ENCODE measurements around the gene CD44.

CD44 gene

DNA sequence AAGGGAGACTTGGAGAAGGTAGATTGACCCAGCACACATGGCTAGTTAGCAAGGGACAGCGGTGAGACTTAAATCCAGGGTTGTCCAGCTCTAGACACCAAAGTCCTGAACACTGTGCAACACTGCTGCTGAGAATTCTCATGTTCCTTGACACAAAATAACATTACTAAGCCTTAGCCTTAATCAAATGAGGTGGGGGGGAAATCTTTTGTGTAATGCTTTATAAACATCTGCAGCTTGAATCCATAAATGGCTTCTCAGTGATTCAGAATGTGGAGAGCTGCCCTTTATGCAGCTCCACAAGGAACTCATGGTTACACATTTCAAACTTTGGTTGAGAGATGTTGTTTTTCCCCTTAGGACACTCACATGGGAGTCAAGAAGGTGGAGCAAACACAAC, 80.0 kb downstream of the CD44 start:
- no peak overlapping the region for H3K27ac ChIP-seq (ENCODE audit: low read length)
- no peaks in the 10 kb centered on the region for H3K79me2 ChIP-seq (ENCODE audit: insufficient read depth, low read length)
- no peak overlapping the region for H3K4me3 ChIP-seq (ENCODE audit: low read depth in 1 of 2, low read length in 2 of 2)
- H3K36me3 ChIP-seq (ENCODE audit: insufficient read depth, low read length) = peaks cover 74% of the 10 kb centered on the region
- H3K4me2 ChIP-seq (ENCODE audit: insufficient read depth, low read length) = no peak overlapping the region
- DNase-seq (no peak), ATAC-seq (ENCODE audit: insufficient read depth, low read depth) (no peak)
- no peaks in the 10 kb centered on the region for H3K9me3 ChIP-seq (ENCODE audit: insufficient read depth, low read length, severe bottlenecking)
- H3K27me3 ChIP-seq (ENCODE audit: insufficient read depth, low read length, poor library complexity) = no peaks in the 10 kb centered on the region
- TF ChIP-seq EZH2 (IDR thresholded peaks at IDR 0.05; ENCODE audit: borderline replicate concordance, low read depth, low read length, severe bottlenecking) = no peak
- TF ChIP-seq, protein P1, sequence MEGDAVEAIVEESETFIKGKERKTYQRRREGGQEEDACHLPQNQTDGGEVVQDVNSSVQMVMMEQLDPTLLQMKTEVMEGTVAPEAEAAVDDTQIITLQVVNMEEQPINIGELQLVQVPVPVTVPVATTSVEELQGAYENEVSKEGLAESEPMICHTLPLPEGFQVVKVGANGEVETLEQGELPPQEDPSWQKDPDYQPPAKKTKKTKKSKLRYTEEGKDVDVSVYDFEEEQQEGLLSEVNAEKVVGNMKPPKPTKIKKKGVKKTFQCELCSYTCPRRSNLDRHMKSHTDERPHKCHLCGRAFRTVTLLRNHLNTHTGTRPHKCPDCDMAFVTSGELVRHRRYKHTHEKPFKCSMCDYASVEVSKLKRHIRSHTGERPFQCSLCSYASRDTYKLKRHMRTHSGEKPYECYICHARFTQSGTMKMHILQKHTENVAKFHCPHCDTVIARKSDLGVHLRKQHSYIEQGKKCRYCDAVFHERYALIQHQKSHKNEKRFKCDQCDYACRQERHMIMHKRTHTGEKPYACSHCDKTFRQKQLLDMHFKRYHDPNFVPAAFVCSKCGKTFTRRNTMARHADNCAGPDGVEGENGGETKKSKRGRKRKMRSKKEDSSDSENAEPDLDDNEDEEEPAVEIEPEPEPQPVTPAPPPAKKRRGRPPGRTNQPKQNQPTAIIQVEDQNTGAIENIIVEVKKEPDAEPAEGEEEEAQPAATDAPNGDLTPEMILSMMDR (IDR thresholded peaks at IDR 0.05; ENCODE audit: borderline replicate concordance, extremely low read depth, low read length, poor library complexity, severe bottlenecking) = no peak
- no peaks in the 10 kb centered on the region for H3K4me1 ChIP-seq (ENCODE audit: insufficient read depth, low read length)
- H2AFZ ChIP-seq (ENCODE audit: low read depth, low read length) = no peak overlapping the region
- no peaks in the 10 kb centered on the region for H4K20me1 ChIP-seq (ENCODE audit: insufficient read depth, low read length)
- H3K9ac ChIP-seq (ENCODE audit: low read depth, low read length) = no peak overlapping the region

DNA sequence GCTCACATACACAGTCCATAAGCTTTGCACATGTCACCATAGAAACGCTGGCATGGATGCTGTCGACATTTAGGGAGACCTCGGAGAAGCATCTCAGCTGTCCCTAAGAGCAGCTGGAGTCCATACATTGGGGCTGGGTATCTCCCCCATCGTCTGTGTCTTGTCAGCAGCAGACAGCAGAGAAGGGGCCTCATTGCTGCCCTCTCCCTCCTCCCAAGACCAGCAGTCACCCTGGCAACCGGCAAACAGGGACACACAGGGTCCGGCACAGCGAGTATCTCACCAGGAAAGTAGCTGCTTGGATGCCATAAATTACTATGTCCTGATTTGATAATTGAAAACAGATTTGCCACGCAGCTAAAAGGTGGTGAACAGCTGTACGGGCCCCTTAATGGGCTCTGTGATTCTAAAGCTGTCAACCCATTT, 84.4 kb downstream of the CD44 start:
- Histone ChIP-seq H3K9ac (ENCODE audit: low read depth, low read length) (no peak overlapping the region), H3K36me3 (ENCODE audit: insufficient read depth, low read length) (peaks cover 80% of the 10 kb centered on the region), H3K27ac (ENCODE audit: low read length) (no peak overlapping the region), H3K27me3 (ENCODE audit: insufficient read depth, low read length, poor library complexity) (no peaks in the 10 kb centered on the region), H2AFZ (ENCODE audit: low read depth, low read length) (no peak overlapping the region), H4K20me1 (ENCODE audit: insufficient read depth, low read length) (no peaks in the 10 kb centered on the region), H3K9me3 (ENCODE audit: insufficient read depth, low read length, severe bottlenecking) (no peaks in the 10 kb centered on the region), H3K4me3 (ENCODE audit: low read depth in 1 of 2, low read length in 2 of 2) (no peak overlapping the region), H3K79me2 (ENCODE audit: insufficient read depth, low read length) (no peaks in the 10 kb centered on the region), H3K4me2 (ENCODE audit: insufficient read depth, low read length) (no peak overlapping the region), H3K4me1 (ENCODE audit: insufficient read depth, low read length) (no peaks in the 10 kb centered on the region)
- ATAC-seq (ENCODE audit: insufficient read depth, low read depth) (no peak), DNase-seq (no peak)
- TF ChIP-seq, protein P1 (IDR thresholded peaks at IDR 0.05; ENCODE audit: borderline replicate concordance, extremely low read depth, low read length, poor library complexity, severe bottlenecking) = no peak
- no peak for TF ChIP-seq EZH2 (IDR thresholded peaks at IDR 0.05; ENCODE audit: borderline replicate concordance, low read depth, low read length, severe bottlenecking)

DNA sequence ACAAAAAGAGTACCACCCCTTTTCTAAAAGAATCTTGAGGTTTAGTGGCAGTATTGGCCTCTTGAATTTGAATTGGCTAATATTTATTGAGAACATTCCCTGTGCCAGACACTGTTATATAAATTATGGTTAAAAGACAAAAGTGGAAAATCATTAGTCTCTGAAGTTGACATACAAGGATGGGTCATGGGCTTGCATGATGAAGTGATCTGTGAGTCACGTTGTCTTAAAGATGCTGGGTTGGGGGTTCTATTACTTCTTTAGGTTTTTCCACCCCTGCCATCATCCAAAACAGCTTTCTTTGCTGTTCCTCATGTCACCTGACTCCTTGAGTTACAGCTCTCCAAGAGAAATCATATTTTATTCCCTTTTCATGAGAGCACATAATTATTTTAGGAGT, 85.0 kb downstream of the CD44 start:
- Histone ChIP-seq H3K79me2 (ENCODE audit: insufficient read depth, low read length) (no peaks in the 10 kb centered on the region), H4K20me1 (ENCODE audit: insufficient read depth, low read length) (no peaks in the 10 kb centered on the region), H3K4me1 (ENCODE audit: insufficient read depth, low read length) (no peaks in the 10 kb centered on the region), H3K27ac (ENCODE audit: low read length) (no peak overlapping the region), H3K9ac (ENCODE audit: low read depth, low read length) (no peak overlapping the region), H2AFZ (ENCODE audit: low read depth, low read length) (no peak overlapping the region), H3K36me3 (ENCODE audit: insufficient read depth, low read length) (peaks cover 80% of the 10 kb centered on the region), H3K4me3 (ENCODE audit: low read depth in 1 of 2, low read length in 2 of 2) (no peak overlapping the region), H3K27me3 (ENCODE audit: insufficient read depth, low read length, poor library complexity) (no peaks in the 10 kb centered on the region), H3K9me3 (ENCODE audit: insufficient read depth, low read length, severe bottlenecking) (no peaks in the 10 kb centered on the region), H3K4me2 (ENCODE audit: insufficient read depth, low read length) (no peak overlapping the region)
- no peak for ATAC-seq (ENCODE audit: insufficient read depth, low read depth)
- no peak for DNase-seq
- no peak for TF ChIP-seq EZH2 (IDR thresholded peaks at IDR 0.05; ENCODE audit: borderline replicate concordance, low read depth, low read length, severe bottlenecking)
- TF ChIP-seq, protein P1 (IDR thresholded peaks at IDR 0.05; ENCODE audit: borderline replicate concordance, extremely low read depth, low read length, poor library complexity, severe bottlenecking) = no peak

Measured in DND-41 (cell line).